Endothelial cell of umbilical vein (primary cell): ENCODE results near the gene C2. TPM values are rescaled to one million over a fixed set of nuclear protein-coding genes. Genes with fewer than 3 reads are reported as not detected.
A peak's percentile ranks its signal among the peaks of the same experiment; 100 is the strongest.

Source experiments
- BruUV-seq: library from RNA; stranded (reverse); fragments of 400-500 nt; replicated peaks from 2 replicates; lab custom pipeline; 2021; lab: Mats Ljungman, UMichigan
- CTCF ChIA-PET: fragments of 300-600, 350-600 bp; sonication (Branson Sonifier 250); formaldehyde crosslinking; loops from one replicate; lab custom pipeline; 2021; ENCODE audit warnings: antibody characterized with exemption, inconsistent platforms; lab: Charles Lee
- POLR2A ChIA-PET: fragments of 300-600, 350-600 bp; sonication (Branson Sonifier 250); formaldehyde crosslinking; loops from one replicate; lab custom pipeline; 2021; ENCODE audit warnings: antibody characterized with exemption, inconsistent platforms; lab: Charles Lee
- DNase-seq: peaks from one replicate; pipeline ENCODE4 v3.0.0-alpha.2; 2011; ENCODE audit warnings: low read depth, low spot score
- FAIRE-seq: peaks from 2 replicates; lab custom pipeline; 2011; peaks lifted over from hg19 to GRCh38; lab: Jason Lieb, UNC
- H2AFZ ChIP-seq: 2 replicates; pipeline ENCODE4 v1.6.0; 2012; ENCODE audit warnings: low read depth, low read length, control low read depth, inconsistent platforms
- H3K27ac ChIP-seq: 2 replicates; pipeline ENCODE4 v1.5.1; 2011; ENCODE audit warnings: low read depth, mild to moderate bottlenecking, control low read depth, low read length, moderate library complexity; ENCODE audit not compliant: insufficient read depth
- H3K27me3 ChIP-seq, 2 experiments: 2 replicates each; pipeline versions ENCODE4 v1.6.0 to v1.6.1; 2011; ENCODE audit warnings: low read length in 2 of 2, mixed read lengths in 1 of 2; ENCODE audit not compliant: control insufficient read depth in 2 of 2, insufficient read depth in 2 of 2
- H3K36me3 ChIP-seq, 2 experiments: 2 replicates in 1 of 2; 3 replicates in 1 of 2; pipeline ENCODE4 v1.5.1; 2011; ENCODE audit warnings: low read length in 2 of 2, mild to moderate bottlenecking in 1 of 2, moderate library complexity in 1 of 2; ENCODE audit not compliant: control insufficient read depth in 2 of 2, insufficient read depth in 2 of 2; ENCODE audit errors: extremely low read depth in 1 of 2
- H3K4me1 ChIP-seq: 3 replicates; pipeline ENCODE4 v1.5.1; 2011; ENCODE audit warnings: mild to moderate bottlenecking, low read length; ENCODE audit not compliant: control insufficient read depth, insufficient read depth; ENCODE audit errors: extremely low read depth
- H3K4me2 ChIP-seq: 2 replicates; pipeline ENCODE4 v1.6.1; 2011; ENCODE audit warnings: low read length, control low read depth, mixed read lengths; ENCODE audit not compliant: insufficient read depth
- H3K4me3 ChIP-seq, 3 experiments: fragments of 200-600 bp in 1 of 3; sonication (generic), shearing (Covaris generic) in 1 of 3; replicated peaks in 1 of 3; 2 replicates each; pipeline ENCODE4 v1.5.1; 2011 to 2016; ENCODE audit warnings: control low read depth in 3 of 3, low read length in 3 of 3, mild to moderate bottlenecking in 2 of 3, inconsistent platforms in 1 of 3, low read depth in 1 of 3, moderate library complexity in 1 of 3; ENCODE audit not compliant: insufficient read depth in 1 of 3
- H3K79me2 ChIP-seq: 2 replicates; pipeline ENCODE4 v1.6.0; 2012; ENCODE audit warnings: low read length, inconsistent platforms; ENCODE audit not compliant: control insufficient read depth, insufficient read depth
- H3K9ac ChIP-seq: replicated peaks from 2 replicates; pipeline ENCODE3; 2011; ENCODE audit warnings: low read length, control low read depth; ENCODE audit not compliant: insufficient read depth; ENCODE audit errors: extremely low read depth
- H3K9me1 ChIP-seq: replicated peaks from 3 replicates; pipeline ENCODE4 v1.6.0; 2011; ENCODE audit warnings: mild to moderate bottlenecking, low read length; ENCODE audit not compliant: control insufficient read depth, insufficient read depth; ENCODE audit errors: extremely low read depth
- H3K9me3 ChIP-seq: replicated peaks from 2 replicates; pipeline ENCODE4 v1.5.1; 2012; ENCODE audit warnings: low read length, inconsistent platforms; ENCODE audit not compliant: control insufficient read depth, insufficient read depth
- H4K20me1 ChIP-seq: replicated peaks from 2 replicates; pipeline ENCODE3; 2011; ENCODE audit warnings: mild to moderate bottlenecking, low read length; ENCODE audit not compliant: control insufficient read depth, insufficient read depth; ENCODE audit errors: extremely low read depth
- EZH2 ChIP-seq: IDR thresholded peaks from 2 replicates; pipeline ENCODE4 v1.6.1; 2012; ENCODE audit warnings: borderline replicate concordance, low read depth, mild to moderate bottlenecking, moderate library complexity, low read length, inconsistent platforms; ENCODE audit not compliant: severe bottlenecking
- FOS ChIP-seq: IDR thresholded peaks from 2 replicates; pipeline ENCODE4 v1.6.1; 2011; ENCODE audit warnings: mild to moderate bottlenecking, low read length, moderate library complexity, borderline replicate concordance; ENCODE audit not compliant: insufficient read depth
- GATA2 ChIP-seq: IDR thresholded peaks from 2 replicates; pipeline ENCODE4 v1.7.0; 2011; ENCODE audit warnings: low read depth, mild to moderate bottlenecking, moderate library complexity, mixed read lengths, low read length; ENCODE audit not compliant: insufficient read length, insufficient read depth
- JUN ChIP-seq: IDR thresholded peaks from 2 replicates; pipeline ENCODE4 v1.6.1; 2011; ENCODE audit warnings: borderline replicate concordance, low read depth; ENCODE audit not compliant: insufficient read length, insufficient read depth
- MAX ChIP-seq: IDR thresholded peaks from 2 replicates; pipeline ENCODE4 v1.6.1; 2011; ENCODE audit not compliant: insufficient read depth, insufficient read length
- MYC ChIP-seq: IDR thresholded peaks from one replicate; pipeline ENCODE4 v1.6.1; 2011; ENCODE audit warnings: mild to moderate bottlenecking, low read depth, low read length
- POLR2A ChIP-seq: IDR thresholded peaks from 2 replicates; pipeline ENCODE4 v1.6.1; 2012; ENCODE audit warnings: low read depth, mild to moderate bottlenecking, control low read depth, low read length
- POLR2AphosphoS5 ChIP-seq: IDR thresholded peaks from 2 replicates; pipeline ENCODE4 v1.6.1; 2012; ENCODE audit warnings: low read depth, mild to moderate bottlenecking, control low read depth, low read length, moderate library complexity; ENCODE audit not compliant: insufficient read depth
- dilution Hi-C: fragments of 300-500 bp; cut with MboI; formaldehyde crosslinking; loops from one replicate; pipeline ENCODE4 v1.15.0; 2019; ENCODE audit warnings: low sequenced_read_pairs; ENCODE audit not compliant: extremely low pct_ligation_motif_present
- intact Hi-C: fragments of 100-400 bp; cut with micrococcal nuclease; formaldehyde crosslinking; loops from one replicate; pipeline ENCODE4 v1.10.0; 2022
- polyA plus RNA-seq, 4 experiments: library from polyadenylated mRNA; depleted of rRNA in 3 of 4; stranded (reverse) in 3 of 4; unstranded in 1 of 4; fragments of >200 nt; gene quantifications; 2 replicates each; pipeline versions ENCODE4 v1.2.1 to v1.2.3, GENCODE V29; 2011 to 2012; ENCODE audit warnings: missing spikeins in 1 of 4
- total RNA-seq: library from RNA; stranded (reverse); gene quantifications from 2 replicates; pipeline ENCODE4 v1.2.3, GENCODE V29; 2021
- TF ChIP-seq, protein P1 (sequence below), 2 donors: IDR thresholded peaks; 1 replicate in 1 of 2; 2 replicates in 1 of 2; pipeline ENCODE4 v1.5.1; 2011; ENCODE audit warnings: low read length in 2 of 2, mild to moderate bottlenecking in 2 of 2, moderate library complexity in 2 of 2, control low read depth in 1 of 2, inconsistent platforms in 1 of 2, low read depth in 1 of 2; ENCODE audit not compliant: insufficient read depth in 1 of 2; ENCODE audit errors: extremely low read depth in 1 of 2

The C2 gene
- total and polyA plus RNA-seq, 2 donors (not counting 3 experiments of a cell fraction or from before 2014, with no cell fraction given): 0.60 TPM; not detected in 1

- ChIA-PET POLR2A (no interaction called here), CTCF (interaction anchor here (1.1 to 1.7 kb wide), 2 partner anchors 9 to 13 kb away, joined by 4 read pairs; no protein-coding TSS in a partner anchor)
- Histone ChIP-seq H3K4me1 (peaks cover 6% of the 10 kb centered on the region), H3K27ac (no peak overlapping the region), H3K36me3 (peaks cover 2 to 39% of the 10 kb centered on the region in 2 experiments), H3K79me2 (no peaks in the 10 kb centered on the region), H3K9ac (no peak overlapping the region), H3K9me1 (no peaks in the 10 kb centered on the region), H4K20me1 (no peaks in the 10 kb centered on the region), H3K27me3 (no peaks in the 10 kb centered on the region), H2AFZ (no peak overlapping the region), H3K4me2 (no peak overlapping the region), H3K4me3 (no peak overlapping the region), H3K9me3 (no peaks in the 10 kb centered on the region)
- no peak for TF ChIP-seq POLR2AphosphoS5
- no peak for TF ChIP-seq MAX
- no peak for TF ChIP-seq GATA2
- TF ChIP-seq JUN: no peak
- no peak for TF ChIP-seq EZH2
- TF ChIP-seq MYC: no peak
- DNase-seq (no peak), FAIRE-seq (no peak)
- intact Hi-C loops (no loop called here), dilution Hi-C loops (no loop called here)
- BruUV-seq: no TSS peak
These were observed 46.2 kb upstream of the C2 start for GRCh38 chr6:31881136-31881859.

DNA sequence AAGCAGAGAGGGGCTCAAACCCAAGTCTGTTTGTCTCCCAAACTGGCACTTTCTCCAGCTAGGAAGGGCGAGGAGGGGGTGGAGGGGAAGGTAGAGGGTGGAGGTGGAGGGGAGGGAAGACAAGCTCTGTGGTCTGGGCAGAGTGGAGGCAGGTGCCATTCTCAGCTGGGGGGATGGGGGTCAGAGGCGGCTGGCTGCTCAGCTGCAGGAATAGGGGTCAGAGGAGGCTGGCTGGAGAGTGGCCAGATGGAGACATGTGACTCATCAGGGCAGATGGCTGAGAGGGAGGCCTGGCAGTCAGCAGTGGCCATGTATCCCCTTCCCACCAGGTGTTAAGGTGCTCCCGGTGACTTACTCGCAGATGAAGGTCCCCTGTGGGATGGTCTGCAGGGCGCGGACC, 45.2 kb upstream of the C2 start:
- Histone ChIP-seq H3K4me1 (peaks cover 1% of the 10 kb centered on the region), H3K9me3 (no peaks in the 10 kb centered on the region), H3K79me2 (no peaks in the 10 kb centered on the region), H3K36me3 (peaks cover 3 to 50% of the 10 kb centered on the region in 2 experiments), H4K20me1 (no peaks in the 10 kb centered on the region), H3K4me2 (no peak overlapping the region), H3K27me3 (no peaks in the 10 kb centered on the region), H3K4me3 (no peak overlapping the region), H3K9me1 (no peaks in the 10 kb centered on the region), H2AFZ (no peak overlapping the region), H3K27ac (no peak overlapping the region), H3K9ac (no peak overlapping the region)
- TF ChIP-seq JUN (no peak), POLR2AphosphoS5 (no peak), EZH2 (no peak), MYC (no peak), MAX (no peak), GATA2 (no peak), POLR2A (no peak), FOS (no peak)
- TF ChIP-seq, protein P1, sequence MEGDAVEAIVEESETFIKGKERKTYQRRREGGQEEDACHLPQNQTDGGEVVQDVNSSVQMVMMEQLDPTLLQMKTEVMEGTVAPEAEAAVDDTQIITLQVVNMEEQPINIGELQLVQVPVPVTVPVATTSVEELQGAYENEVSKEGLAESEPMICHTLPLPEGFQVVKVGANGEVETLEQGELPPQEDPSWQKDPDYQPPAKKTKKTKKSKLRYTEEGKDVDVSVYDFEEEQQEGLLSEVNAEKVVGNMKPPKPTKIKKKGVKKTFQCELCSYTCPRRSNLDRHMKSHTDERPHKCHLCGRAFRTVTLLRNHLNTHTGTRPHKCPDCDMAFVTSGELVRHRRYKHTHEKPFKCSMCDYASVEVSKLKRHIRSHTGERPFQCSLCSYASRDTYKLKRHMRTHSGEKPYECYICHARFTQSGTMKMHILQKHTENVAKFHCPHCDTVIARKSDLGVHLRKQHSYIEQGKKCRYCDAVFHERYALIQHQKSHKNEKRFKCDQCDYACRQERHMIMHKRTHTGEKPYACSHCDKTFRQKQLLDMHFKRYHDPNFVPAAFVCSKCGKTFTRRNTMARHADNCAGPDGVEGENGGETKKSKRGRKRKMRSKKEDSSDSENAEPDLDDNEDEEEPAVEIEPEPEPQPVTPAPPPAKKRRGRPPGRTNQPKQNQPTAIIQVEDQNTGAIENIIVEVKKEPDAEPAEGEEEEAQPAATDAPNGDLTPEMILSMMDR (IDR thresholded peaks at IDR 0.05; ENCODE audit: extremely low read depth in 1 of 2, insufficient read depth in 1 of 2, low read depth in 1 of 2, low read length in 2 of 2): no peak
- POLR2A ChIA-PET: interaction anchor here (0.6 kb wide), 1 partner anchor 26 kb away, joined by 3 read pairs; no protein-coding TSS in a partner anchor
- dilution Hi-C loops: no loop called here
- DNase-seq (peak; percentile 29), FAIRE-seq (peak; percentile 15)
- intact Hi-C loops: no loop called here
- CTCF ChIA-PET: interaction anchor here (1.1 to 1.7 kb wide), 3 partner anchors 8 to 70 kb away, joined by 3 to 4 read pairs (median 4); no protein-coding TSS in a partner anchor
- no TSS peak for BruUV-seq
